Limb (tissue), 2 donors: ENCODE data around the gene MAP3K7.

Experiments
- DNase-seq, 2 donors: peaks; one replicate each; pipeline ENCODE4 v3.0.0-alpha.2; 2016; ENCODE audit errors: extremely low spot score in 2 of 2

Gene MAP3K7

GRCh38 chr6:90530882-90531281 lies 56.0 kb downstream of the MAP3K7 start:
- DNase-seq: no peak

- no peak for DNase-seq
Observed at GRCh38 chr6:90525421-90525820, 61.5 kb downstream of the MAP3K7 start.

GRCh38 chr6:90523779-90524310 lies 63.0 kb downstream of the MAP3K7 start:
- DNase-seq: no peak

- DNase-seq: no peak
Observed at GRCh38 chr6:90521955-90522354, 64.9 kb downstream of the MAP3K7 start.

- DNase-seq: no peak
Observed at GRCh38 chr6:90516074-90516660, 70.7 kb downstream of the MAP3K7 start.

- no peak for DNase-seq
Observed at GRCh38 chr6:90514496-90514895, 72.4 kb downstream of the MAP3K7 start.

- no peak for DNase-seq
Observed at GRCh38 chr6:90508753-90509152, 78.1 kb downstream of the MAP3K7 start.

- no peak for DNase-seq
Observed at GRCh38 chr6:90502866-90503407, 83.9 kb downstream of the MAP3K7 start.

GRCh38 chr6:90502381-90502780 lies 84.5 kb downstream of the MAP3K7 start:
- DNase-seq: no peak

GRCh38 chr6:90500458-90500857 lies 86.4 kb downstream of the MAP3K7 start:
- DNase-seq: no peak

GRCh38 chr6:90497411-90497810 lies 89.5 kb downstream of the MAP3K7 start:
- DNase-seq: no peak

GRCh38 chr6:90496258-90497016 lies 90.4 kb downstream of the MAP3K7 start:
- no peak for DNase-seq

- no peak for DNase-seq
Observed at GRCh38 chr6:90495216-90495817, 91.6 kb downstream of the MAP3K7 start.

- DNase-seq: peak in 1 of 2 donors; percentile 15
Observed at GRCh38 chr6:90494067-90494780, 92.6 kb downstream of the MAP3K7 start.

- DNase-seq: no peak
Observed at GRCh38 chr6:90493332-90493731, 93.5 kb downstream of the MAP3K7 start.

- DNase-seq: no peak
Observed at GRCh38 chr6:90492798-90493197, 94.1 kb downstream of the MAP3K7 start.

GRCh38 chr6:90492369-90492768 lies 94.5 kb downstream of the MAP3K7 start:
- no peak for DNase-seq

- no peak for DNase-seq
Observed at GRCh38 chr6:90490030-90490716, 96.7 kb downstream of the MAP3K7 start.

- no peak for DNase-seq
Observed at GRCh38 chr6:90488816-90489215, 98.1 kb downstream of the MAP3K7 start.

GRCh38 chr6:90485635-90486277 lies 101.1 kb downstream of the MAP3K7 start:
- DNase-seq: no peak
